K562 (cell line): ENCODE measurements around the gene SPATC1L. TPM values are rescaled to one million over a fixed set of nuclear protein-coding genes. Genes with fewer than 3 reads are reported as not detected.
A peak's percentile ranks its signal among the peaks of the same experiment; 100 is the strongest.

ENCODE experiments used
- ATAC-seq: fragments of 200-7000 bp; cut with Tn5 transposase; 3 replicates; pipeline ENCODE4 v1.9.1; 2020; ENCODE audit warnings: moderate library complexity
- BruUV-seq: library from RNA; stranded (reverse); fragments of 400-500 nt; replicated peaks from 2 replicates; lab custom pipeline; 2021; lab: Mats Ljungman, UMichigan
- CTCF ChIA-PET: fragments of 300-600 bp; formaldehyde crosslinking; extraction: SDS; loops from one replicate; lab custom pipeline; 2021; ENCODE audit warnings: low intra/inter-chr PET ratio; lab: Yijun Ruan, JAX
- POLR2A ChIA-PET: fragments of 300-600, 350-650 bp; sonication (Branson Sonifier 250); formaldehyde crosslinking; extraction: SDS; loops from one replicate; lab custom pipeline; 2021; ENCODE audit warnings: antibody characterized with exemption, inconsistent platforms; lab: Yijun Ruan, JAX
- DNase-seq, 4 experiments: peaks; one replicate each; pipeline versions ENCODE4 v3.0.0 to v3.0.0-alpha.2; 2011 to 2018; ENCODE audit warnings: low spot score in 3 of 4, mixed read lengths in 3 of 4; ENCODE audit errors: extremely low read depth in 1 of 4
- FAIRE-seq: peaks from 2 replicates; lab custom pipeline; 2011; peaks lifted over from hg19 to GRCh38; lab: Jason Lieb, UNC
- H2AFZ ChIP-seq: 2 replicates; pipeline ENCODE4 v1.6.0; 2011; ENCODE audit warnings: low read depth, low read length, control low read depth, inconsistent platforms
- H3K27ac ChIP-seq: fragments of 200-600 bp; 3 replicates; pipeline ENCODE4 v1.8.0; 2011; ENCODE audit warnings: low read depth, mild to moderate bottlenecking, control low read depth, inconsistent platforms, low read length, moderate library complexity, mixed read lengths; ENCODE audit errors: extremely low read depth
- H3K27me3 ChIP-seq, 2 experiments: fragments of 300-600 bp in 1 of 2; 2 replicates in 1 of 2; 3 replicates in 1 of 2; pipeline versions ENCODE4 v1.6.0 to v1.8.0; 2011; ENCODE audit warnings: inconsistent platforms in 2 of 2, low read length in 2 of 2, mild to moderate bottlenecking in 1 of 2, mixed read lengths in 1 of 2, moderate library complexity in 1 of 2; ENCODE audit not compliant: control insufficient read depth in 2 of 2, insufficient read depth in 2 of 2
- H3K36me3 ChIP-seq: fragments of 300-600 bp; 3 replicates; pipeline ENCODE4 v1.8.0; 2011; ENCODE audit warnings: mild to moderate bottlenecking, low read length, inconsistent platforms; ENCODE audit not compliant: control insufficient read depth, insufficient read depth
- H3K4me1 ChIP-seq, 2 experiments: fragments of 200-600 bp in 1 of 2; replicated peaks in 1 of 2; 2 replicates in 1 of 2; 3 replicates in 1 of 2; pipeline versions ENCODE4 v1.5.1 to v1.8.0; 2011; ENCODE audit warnings: inconsistent platforms in 2 of 2, low read length in 2 of 2, mild to moderate bottlenecking in 1 of 2, mixed read lengths in 1 of 2, moderate library complexity in 1 of 2; ENCODE audit not compliant: control insufficient read depth in 2 of 2, insufficient read depth in 2 of 2
- H3K4me2 ChIP-seq: 2 replicates; pipeline ENCODE4 v1.6.1; 2011; ENCODE audit warnings: low read length, control low read depth, inconsistent platforms, mixed read lengths; ENCODE audit not compliant: insufficient read depth
- H3K4me3 ChIP-seq: fragments of 200-600 bp; sonication (generic), shearing (Covaris generic); 2 replicates; pipeline ENCODE4 v1.5.1; 2016; ENCODE audit warnings: control low read depth, inconsistent platforms
- H3K79me2 ChIP-seq: fragments of 200-600 bp; 3 replicates; pipeline ENCODE4 v1.8.0; 2011; ENCODE audit warnings: low read length, inconsistent platforms; ENCODE audit not compliant: control insufficient read depth, insufficient read depth
- H3K9ac ChIP-seq, 2 experiments: 2 replicates each; pipeline versions ENCODE4 v1.6.0 to v1.6.1; 2011; ENCODE audit warnings: low read depth in 2 of 2, low read length in 2 of 2, control low read depth in 1 of 2, inconsistent platforms in 1 of 2, mild to moderate bottlenecking in 1 of 2, mixed read lengths in 1 of 2; ENCODE audit not compliant: insufficient read depth in 1 of 2
- H3K9me1 ChIP-seq: one replicate; pipeline ENCODE4 v1.6.0; 2011; ENCODE audit warnings: inconsistent platforms, mild to moderate bottlenecking, low read length, moderate library complexity; ENCODE audit not compliant: control insufficient read depth, insufficient read depth
- H3K9me3 ChIP-seq: replicated peaks from 2 replicates; pipeline ENCODE4 v1.5.1; 2011; ENCODE audit warnings: low read depth, low read length, inconsistent platforms; ENCODE audit not compliant: control insufficient read depth, insufficient read depth
- H4K20me1 ChIP-seq: replicated peaks from 2 replicates; pipeline ENCODE4 v1.6.1; 2011; ENCODE audit warnings: low read length, inconsistent platforms, mixed read lengths; ENCODE audit not compliant: control insufficient read depth, insufficient read depth
- ETV5 ChIP-seq: sonication (generic); formaldehyde crosslinking; IDR thresholded peaks from 2 replicates; pipeline ENCODE4 v1.4.0; 2020; ENCODE audit warnings: low read depth, mild to moderate bottlenecking, missing genetic modification reagents
- GTF2B ChIP-seq: IDR thresholded peaks from 2 replicates; pipeline ENCODE4 v1.6.1; 2011; ENCODE audit not compliant: insufficient read length; ENCODE audit errors: extremely low read depth
- WGBS: fragments of 100-300 bp; shearing (Covaris generic); methylation state at CpG from one replicate; pipeline ENCODE4 v1.1.6; 2016; ENCODE audit warnings: low coverage, mixed read lengths; ENCODE audit not compliant: insufficient coverage; ENCODE audit errors: missing lambda C conversion rate; 5-methylcytosine and 5-hydroxymethylcytosine counted together
- in situ Hi-C: fragments of 300-500 bp; cut with MboI; formaldehyde crosslinking; loops from 4 replicates; pipeline ENCODE4 v1.15.0; 2018; ENCODE audit warnings: inconsistent platforms, mixed read lengths
- intact Hi-C: fragments of 100-400 bp; cut with micrococcal nuclease; formaldehyde crosslinking; loops from 2 replicates; pipeline ENCODE4 v1.14.2; 2022
- polyA plus RNA-seq, 8 experiments: library from polyadenylated mRNA; depleted of rRNA in 4 of 8; stranded (reverse) in 5 of 8; unstranded in 3 of 8; fragments of >200 nt; fragmentation: Nextera tagmentation in 2 of 8; fragmentation: Illumina TruSeq in 1 of 8; extraction: Ambion mirVana in 2 of 8; extraction: Trizol in 1 of 8; gene quantifications; 2 replicates each; pipeline versions ENCODE4 v1.2.1 to v1.2.3, GENCODE V29; 2011 to 2014; ENCODE audit warnings: inconsistent platforms in 1 of 8, missing spikeins in 1 of 8
- total RNA-seq, 7 experiments: library from RNA; depleted of rRNA in 6 of 7; stranded (reverse); fragments of >200 nt in 6 of 7; fragmentation: Illumina TruSeq in 2 of 7; extraction: Trizol in 2 of 7; gene quantifications; 2 replicates each; pipeline versions ENCODE4 v1.2.1 to v1.2.3, GENCODE V29; 2011 to 2021; ENCODE audit warnings: low replicate concordance in 1 of 7
- TF ChIP-seq, protein P1 (sequence below): conservative IDR thresholded peaks from 2 replicates; pipeline ENCODE4 v1.6.1; 2011; ENCODE audit warnings: low read depth, mild to moderate bottlenecking, low read length; ENCODE audit not compliant: control insufficient read depth

SPATC1L gene
- total and polyA plus RNA-seq, 9 of the 15 experiments (the other 6 are each of a cell fraction or from before 2014, with no cell fraction given), result 0.14 to 121 (median 34.0) TPM; not detected in 1

GRCh38 chr21:46205166-46205565 lies 20.9 kb upstream of the SPATC1L start:
- Histone ChIP-seq H3K36me3 (peaks cover 84% of the 10 kb centered on the region), H3K4me3 (no peak overlapping the region), H3K4me2 (no peak overlapping the region), H4K20me1 (no peaks in the 10 kb centered on the region), H2AFZ (no peak overlapping the region), H3K27ac (no peak overlapping the region), H3K4me1 (peaks cover 0 to 13% of the 10 kb centered on the region in 2 experiments; a peak in 1 of 5 replicates), H3K27me3 (no peaks in the 10 kb centered on the region), H3K9ac (peak overlapping the region in 1 of 2 experiments; percentile 73; a peak in 1 of 4 replicates), H3K9me1 (no peaks in the 10 kb centered on the region), H3K9me3 (no peaks in the 10 kb centered on the region), H3K79me2 (no peaks in the 10 kb centered on the region)
- WGBS, result 86% methylated on average over 18 of the region's 18 CpGs
- intact Hi-C loops (no loop called here), in situ Hi-C loops (no loop called here)
- DNase-seq (no peak), ATAC-seq (no peak), FAIRE-seq (no peak)
- TF ChIP-seq, protein P1, sequence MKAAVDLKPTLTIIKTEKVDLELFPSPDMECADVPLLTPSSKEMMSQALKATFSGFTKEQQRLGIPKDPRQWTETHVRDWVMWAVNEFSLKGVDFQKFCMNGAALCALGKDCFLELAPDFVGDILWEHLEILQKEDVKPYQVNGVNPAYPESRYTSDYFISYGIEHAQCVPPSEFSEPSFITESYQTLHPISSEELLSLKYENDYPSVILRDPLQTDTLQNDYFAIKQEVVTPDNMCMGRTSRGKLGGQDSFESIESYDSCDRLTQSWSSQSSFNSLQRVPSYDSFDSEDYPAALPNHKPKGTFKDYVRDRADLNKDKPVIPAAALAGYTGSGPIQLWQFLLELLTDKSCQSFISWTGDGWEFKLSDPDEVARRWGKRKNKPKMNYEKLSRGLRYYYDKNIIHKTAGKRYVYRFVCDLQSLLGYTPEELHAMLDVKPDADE, result no peak
- no peak for TF ChIP-seq ETV5 (CRISPR knock-in tag)
- no peak for TF ChIP-seq GTF2B
- ChIA-PET CTCF (no interaction called here), POLR2A (no interaction called here)
- BruUV-seq, result no TSS peak
